ENCODE data around the gene PRXL2B. TPM values are rescaled to one million over a fixed set of nuclear protein-coding genes. Genes with fewer than 3 reads are reported as not detected.

Gene PRXL2B
- total RNA-seq, 2 experiments from 2014 or later, result 28.2 to 34.6 TPM

Other genes starting within 250 kb of the PRXL2B start
- gene MORN1, start 195.2 kb upstream of the PRXL2B start, total RNA-seq, result 1 to 10 TPM; 5.4 to 6.3 TPM
- gene RER1, start 194.9 kb upstream of the PRXL2B start, total RNA-seq, result 100 to 1,000 TPM; 148 to 154 TPM
- 10 to 100 TPM; 14.8 to 15.4 TPM for gene PEX10, start 174.2 kb upstream of the PRXL2B start, total RNA-seq
- gene PLCH2, start 110.5 kb upstream of the PRXL2B start, total RNA-seq, result 10 to 100 TPM in 1 of 2 experiments, 1 to 10 TPM in 1; 8.9 to 10.3 TPM
- 10 to 100 TPM; 42.6 to 45.1 TPM for gene PANK4, start 60.2 kb upstream of the PRXL2B start, total RNA-seq
- gene HES5, start 56.5 kb upstream of the PRXL2B start, total RNA-seq, result under 1 TPM in 1 of 2 experiments, not detected in 1; 0.17 TPM
- 100 to 1,000 TPM; 145 to 152 TPM for gene TNFRSF14, start 30.4 kb upstream of the PRXL2B start, total RNA-seq
- 1 to 10 TPM in 1 of 2 experiments, under 1 TPM in 1; 1.00 to 1.2 TPM for gene MMEL1, start 46.2 kb downstream of the PRXL2B start, total RNA-seq
- gene TTC34, start 214.9 kb downstream of the PRXL2B start, total RNA-seq, result 1 to 10 TPM in 1 of 2 experiments, under 1 TPM in 1; 0.97 to 1.0 TPM